HEK293T (cell line): Measurements from ENCODE around the gene CHST1.

Experiments
- CTCF ChIA-PET: fragments of 350-600 bp; formaldehyde crosslinking; extraction: SDS; loops from one replicate; lab custom pipeline; 2021; ENCODE audit warnings: antibody characterized with exemption, inconsistent platforms; lab: Yijun Ruan, JAX
- POLR2A ChIA-PET: fragments of 350-600 bp; formaldehyde crosslinking; extraction: SDS; loops from one replicate; lab custom pipeline; 2020; ENCODE audit warnings: antibody characterized with exemption, inconsistent platforms; lab: Yijun Ruan, JAX
- DNase-seq: peaks from one replicate; pipeline ENCODE4 v3.0.0; 2012; ENCODE audit warnings: mixed read lengths; ENCODE audit errors: extremely low spot score
- ARNT ChIP-seq: fragments of 450-650 bp; IDR thresholded peaks from 2 replicates; pipeline ENCODE4 v1.6.1; 2017; ENCODE audit warnings: mild to moderate bottlenecking
- BHLHE40 ChIP-seq: fragments of 450-650 bp; IDR thresholded peaks from 2 replicates; pipeline ENCODE4 v1.6.1; 2016; ENCODE audit warnings: mild to moderate bottlenecking, moderate library complexity, borderline replicate concordance
- CTBP1 ChIP-seq: fragments of 450-650 bp; IDR thresholded peaks from 2 replicates; pipeline ENCODE4 v1.6.1; 2016; ENCODE audit warnings: borderline replicate concordance
- ELF4 ChIP-seq: fragments of 450-650 bp; IDR thresholded peaks from 2 replicates; pipeline ENCODE4 v1.6.1; 2017; ENCODE audit warnings: antibody characterized with exemption
- FOXA1 ChIP-seq: fragments of 450-650 bp; IDR thresholded peaks from 2 replicates; pipeline ENCODE4 v1.6.1; 2016; ENCODE audit warnings: mild to moderate bottlenecking
- FOXK2 ChIP-seq: fragments of 450-650 bp; IDR thresholded peaks from 2 replicates; pipeline ENCODE4 v1.6.1; 2016; ENCODE audit warnings: mild to moderate bottlenecking
- FOXM1 ChIP-seq: fragments of 450-650 bp; IDR thresholded peaks from 2 replicates; pipeline ENCODE4 v1.6.1; 2017; ENCODE audit warnings: mild to moderate bottlenecking, borderline replicate concordance
- HDGF ChIP-seq: fragments of 450-650 bp; IDR thresholded peaks from 2 replicates; pipeline ENCODE4 v1.6.1; 2017; ENCODE audit warnings: antibody characterized with exemption, borderline replicate concordance
- L3MBTL2 ChIP-seq: fragments of 450-650 bp; conservative IDR thresholded peaks from 2 replicates; pipeline ENCODE4 v1.6.1; 2016; ENCODE audit warnings: mild to moderate bottlenecking
- LEF1 ChIP-seq: fragments of 450-650 bp; IDR thresholded peaks from 2 replicates; pipeline ENCODE4 v1.6.1; 2017; ENCODE audit warnings: mild to moderate bottlenecking, borderline replicate concordance
- NFRKB ChIP-seq: fragments of 450-650 bp; IDR thresholded peaks from 2 replicates; pipeline ENCODE4 v1.6.1; 2016; ENCODE audit warnings: mild to moderate bottlenecking, moderate library complexity
- SP1 ChIP-seq: fragments of 450-650 bp; IDR thresholded peaks from 2 replicates; pipeline ENCODE4 v1.6.1; 2017
- SUZ12 ChIP-seq: fragments of 450-650 bp; IDR thresholded peaks from 2 replicates; pipeline ENCODE4 v1.6.1; 2016; ENCODE audit warnings: mild to moderate bottlenecking
- TARDBP ChIP-seq: fragments of 450-650 bp; IDR thresholded peaks from 2 replicates; pipeline ENCODE4 v1.6.1; 2016
- ZNF384 ChIP-seq: fragments of 450-650 bp; IDR thresholded peaks from 2 replicates; pipeline ENCODE4 v1.6.1; 2016
- TF ChIP-seq, protein P1 (sequence below): fragments of 450-650 bp; IDR thresholded peaks from 2 replicates; pipeline ENCODE4 v1.6.1; 2016

Gene CHST1

DNA sequence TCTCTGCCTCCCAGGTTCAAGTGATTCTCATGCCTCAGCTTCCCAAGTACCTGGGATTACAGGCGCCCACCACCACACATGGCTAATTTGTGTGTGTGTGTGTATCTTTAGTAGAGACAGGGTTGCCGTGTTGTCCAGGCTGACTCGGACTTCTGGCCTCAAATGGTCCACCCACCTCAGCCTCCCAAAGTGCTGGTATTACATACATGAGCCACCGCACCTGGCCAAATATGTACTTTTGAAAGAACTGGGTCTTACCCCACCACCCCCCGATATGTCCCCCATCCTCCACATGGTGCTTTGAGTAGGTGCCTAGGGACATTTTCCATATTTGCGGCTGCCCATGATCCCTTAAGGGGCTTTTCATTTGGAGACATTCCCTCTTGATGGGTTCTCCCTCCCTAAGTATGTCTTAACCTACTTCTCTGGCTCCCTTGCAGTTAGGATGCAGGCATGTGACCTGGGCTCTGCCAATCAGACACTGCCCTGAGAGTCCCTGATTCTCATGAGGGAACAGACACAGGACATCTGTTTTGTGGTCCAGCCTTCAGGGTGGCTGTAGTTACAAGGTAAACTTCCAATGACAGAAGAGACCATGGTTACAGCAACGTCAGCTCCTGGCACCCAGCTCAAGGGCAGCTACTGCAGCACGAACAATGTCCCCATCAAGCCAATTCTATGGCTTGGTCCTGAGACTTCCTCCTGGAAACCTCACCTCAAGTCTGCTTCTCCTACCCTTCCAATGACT, 48.4 kb downstream of the CHST1 start:
- CTCF ChIA-PET, result interaction anchor here (1.7 kb wide), 1 partner anchor 38 kb away, joined by 8 read pairs; no protein-coding TSS in a partner anchor
- POLR2A ChIA-PET, result no interaction called here
- no peak for DNase-seq
- TF ChIP-seq ARNT, result no peak
- TF ChIP-seq BHLHE40, result no peak
- no peak for TF ChIP-seq ZNF384
- no peak for TF ChIP-seq FOXA1
- TF ChIP-seq FOXM1, result no peak
- no peak for TF ChIP-seq SUZ12
- TF ChIP-seq NFRKB, result no peak
- TF ChIP-seq FOXK2, result no peak
- TF ChIP-seq ELF4, result no peak
- TF ChIP-seq, protein P1, sequence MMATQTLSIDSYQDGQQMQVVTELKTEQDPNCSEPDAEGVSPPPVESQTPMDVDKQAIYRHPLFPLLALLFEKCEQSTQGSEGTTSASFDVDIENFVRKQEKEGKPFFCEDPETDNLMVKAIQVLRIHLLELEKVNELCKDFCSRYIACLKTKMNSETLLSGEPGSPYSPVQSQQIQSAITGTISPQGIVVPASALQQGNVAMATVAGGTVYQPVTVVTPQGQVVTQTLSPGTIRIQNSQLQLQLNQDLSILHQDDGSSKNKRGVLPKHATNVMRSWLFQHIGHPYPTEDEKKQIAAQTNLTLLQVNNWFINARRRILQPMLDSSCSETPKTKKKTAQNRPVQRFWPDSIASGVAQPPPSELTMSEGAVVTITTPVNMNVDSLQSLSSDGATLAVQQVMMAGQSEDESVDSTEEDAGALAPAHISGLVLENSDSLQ, result no peak
- TF ChIP-seq HDGF, result no peak
- TF ChIP-seq SP1, result no peak
- no peak for TF ChIP-seq TARDBP
- TF ChIP-seq LEF1, result no peak
- TF ChIP-seq L3MBTL2, result no peak
- no peak for TF ChIP-seq CTBP1

DNA sequence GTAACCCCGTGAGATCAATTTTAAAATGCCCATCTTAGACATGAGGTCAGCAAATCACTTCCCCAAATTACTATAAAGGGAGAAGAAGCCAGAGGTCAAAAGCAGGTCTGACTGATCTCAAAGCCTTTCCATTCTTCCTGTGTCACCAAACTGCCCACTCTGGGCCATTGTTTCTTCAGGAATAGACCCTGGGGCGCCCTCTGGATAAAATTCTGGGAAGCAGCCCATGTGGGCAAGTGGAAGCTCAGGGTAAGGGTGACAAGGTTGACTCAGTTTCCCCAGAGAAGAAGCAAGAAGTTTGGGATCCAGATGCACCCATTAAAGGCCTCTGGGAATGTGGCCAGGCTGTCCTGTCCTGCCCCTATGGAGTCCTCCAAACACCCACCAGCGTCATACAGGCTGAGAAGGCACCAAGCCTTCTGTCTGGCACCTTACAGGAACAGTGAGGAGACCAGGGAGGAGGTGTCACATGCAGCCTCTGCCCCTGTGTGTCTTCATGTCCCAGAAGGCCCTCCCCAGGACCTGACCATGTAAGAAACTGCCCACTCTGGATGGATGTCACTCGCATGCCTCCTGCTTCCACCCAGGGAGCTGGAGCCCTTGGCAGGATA, 50.1 kb downstream of the CHST1 start:
- POLR2A ChIA-PET, result no interaction called here
- CTCF ChIA-PET, result no interaction called here
- TF ChIP-seq FOXK2 (no peak), SUZ12 (no peak), FOXA1 (no peak), HDGF (no peak), FOXM1 (no peak), ZNF384 (no peak), SP1 (no peak), TARDBP (no peak), CTBP1 (no peak), BHLHE40 (no peak), L3MBTL2 (no peak), ELF4 (no peak), LEF1 (no peak), NFRKB (no peak), ARNT (no peak)
- TF ChIP-seq, protein P1, result no peak
- DNase-seq, result no peak

DNA sequence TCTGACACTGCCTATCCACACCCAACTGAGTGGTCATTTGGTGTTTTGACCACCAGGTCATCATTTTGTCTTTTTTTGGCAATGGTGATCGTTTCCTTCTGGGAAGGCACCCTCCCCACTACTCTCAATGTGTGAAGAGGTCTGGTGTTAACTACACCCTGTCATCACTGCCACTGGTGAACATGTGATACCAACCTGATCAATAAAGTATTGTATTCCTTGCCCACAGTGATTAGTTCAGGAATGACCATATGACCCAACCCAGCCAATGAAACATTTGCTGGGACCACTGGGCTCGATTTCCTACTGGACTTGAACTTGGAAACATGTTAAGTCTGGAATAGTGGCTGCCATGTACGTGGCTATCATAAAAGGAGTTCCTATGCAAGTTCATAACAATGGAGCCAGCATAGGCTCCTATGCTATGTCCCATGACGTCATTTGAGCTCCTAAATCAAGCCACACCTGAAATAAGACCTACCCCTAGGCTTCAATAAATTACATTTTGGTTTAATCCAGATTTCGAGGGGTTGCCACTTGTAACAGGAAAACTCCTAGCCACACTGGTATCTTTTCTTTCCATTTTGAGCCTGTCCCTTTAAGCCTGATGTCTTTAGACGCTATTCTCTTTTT, 51.1 kb downstream of the CHST1 start:
- DNase-seq, result no peak
- TF ChIP-seq TARDBP, result no peak
- TF ChIP-seq HDGF, result no peak
- no peak for TF ChIP-seq SP1
- TF ChIP-seq ELF4, result no peak
- TF ChIP-seq LEF1, result no peak
- no peak for TF ChIP-seq ARNT
- no peak for TF ChIP-seq FOXA1
- TF ChIP-seq SUZ12, result no peak
- TF ChIP-seq NFRKB, result no peak
- TF ChIP-seq, protein P1, result no peak
- POLR2A ChIA-PET, result no interaction called here
- CTCF ChIA-PET, result no interaction called here

DNA sequence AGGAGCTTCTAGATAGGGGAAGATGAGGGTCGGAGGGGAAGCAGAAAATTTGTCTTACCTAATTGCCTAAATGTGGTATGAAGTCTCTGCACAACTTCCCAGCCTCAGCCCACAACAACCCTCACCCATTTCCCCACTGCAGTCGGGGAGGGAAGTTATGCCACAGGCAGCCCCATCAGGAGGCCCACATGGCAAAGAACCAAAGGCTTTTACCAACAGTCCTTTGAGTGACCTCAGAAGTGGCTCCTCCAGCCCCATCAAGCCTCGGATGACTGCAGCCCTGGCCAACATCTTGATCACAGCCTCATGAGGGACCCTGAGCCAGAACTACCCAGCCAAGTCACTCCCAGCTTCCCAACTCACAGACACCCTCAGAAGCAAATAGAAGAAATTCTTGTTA, 54.8 kb downstream of the CHST1 start:
- ChIA-PET CTCF (interaction anchor here (0.9 kb wide), 1 partner anchor 44 kb away, joined by 4 read pairs; no protein-coding TSS in a partner anchor), POLR2A (no interaction called here)

More for the DNA sequence above, 54.8 kb downstream of the CHST1 start:
- TF ChIP-seq FOXA1, result no peak
- TF ChIP-seq, protein P1, result no peak
- no peak for TF ChIP-seq HDGF
- TF ChIP-seq ZNF384, result no peak
- TF ChIP-seq FOXM1, result no peak
- TF ChIP-seq NFRKB, result no peak
- TF ChIP-seq ARNT, result no peak
- no peak for TF ChIP-seq SUZ12
- no peak for TF ChIP-seq ELF4
- TF ChIP-seq CTBP1, result no peak
- no peak for TF ChIP-seq TARDBP
- TF ChIP-seq LEF1, result no peak
- TF ChIP-seq BHLHE40, result no peak
- no peak for TF ChIP-seq FOXK2
- TF ChIP-seq L3MBTL2, result no peak
- DNase-seq, result no peak
